ENCODE data around the gene KIAA1217. TPM values are rescaled to one million over a fixed set of nuclear protein-coding genes. Genes with fewer than 3 reads are reported as not detected.

The KIAA1217 gene
- total and polyA plus RNA-seq, 2 of the 8 experiments (the other 6 are each of a cell fraction or from before 2014, with no cell fraction given) = 4.5 to 15.6 TPM

- Histone ChIP-seq H3K14ac (ENCODE audit: insufficient read length) (no peak overlapping the region), H3K4ac (replicated peaks; ENCODE audit: insufficient read length, low read depth, low read length) (no peak overlapping the region), H3K27me3 (replicated peaks in 1 of 4; ENCODE audit: control insufficient read depth in 3 of 4, extremely low read depth in 1 of 4, insufficient read depth in 3 of 4, low read length in 3 of 4) (no peaks in the 10 kb centered on the region), H2BK20ac (ENCODE audit: low read length) (no peak overlapping the region), H2BK120ac (replicated peaks; ENCODE audit: low read depth, low read length) (no peak overlapping the region), H2AK5ac (ENCODE audit: low read depth, low read length) (no peak overlapping the region), H3K79me2 (ENCODE audit: control insufficient read depth in 1 of 2, insufficient read depth in 2 of 2, low read length in 2 of 2) (no peaks in the 10 kb centered on the region), H3K79me1 (ENCODE audit: low read depth, low read length) (no peaks in the 10 kb centered on the region), H2AFZ (ENCODE audit: low read length) (no peak overlapping the region), H3K27ac (ENCODE audit: low read depth, low read length) (no peak overlapping the region), H2BK5ac (ENCODE audit: low read depth, low read length) (no peak overlapping the region), H3K4me1 (replicated peaks in 1 of 4; ENCODE audit: control insufficient read depth in 3 of 4, insufficient read depth in 4 of 4, low read length in 3 of 4) (peaks cover 0 to 3% (median 0%) of the 10 kb centered on the region in 4 experiments; a peak in 1 of 7 replicates), H3K4me2 (ENCODE audit: insufficient read depth in 1 of 2, low read depth in 2 of 2, low read length in 2 of 2) (no peak overlapping the region), H4K5ac (ENCODE audit: insufficient read length, low read depth, low read length) (no peak overlapping the region), H3K9ac (replicated peaks in 1 of 4; ENCODE audit: extremely low read depth in 1 of 4, low read depth in 3 of 4, low read length in 3 of 4) (no peak overlapping the region), H3K18ac (ENCODE audit: extremely low read depth, low read length) (no peak overlapping the region), H3K56ac (replicated peaks; ENCODE audit: insufficient read length, low read depth, low read length) (no peak overlapping the region), H3K23me2 (ENCODE audit: low read depth, low read length) (no peaks in the 10 kb centered on the region), H2BK15ac (ENCODE audit: low read length) (no peak overlapping the region), H4K8ac (ENCODE audit: extremely low read depth, insufficient read depth, low read length) (no peak overlapping the region), H3K9me3 (ENCODE audit: insufficient read depth in 2 of 2, low read depth in 1 of 2, low read length in 1 of 2) (peaks cover 3 to 5% of the 10 kb centered on the region in 2 experiments; a peak in 2 of 4 replicates), H2BK12ac (ENCODE audit: low read depth, low read length) (no peak overlapping the region), H3K36me3 (ENCODE audit: control insufficient read depth in 2 of 4, insufficient read depth in 4 of 4, low read length in 3 of 4) (no peaks in the 10 kb centered on the region; a peak in 1 of 8 replicates), H4K91ac (replicated peaks; ENCODE audit: insufficient read length, low read length) (no peak overlapping the region), H4K20me1 (replicated peaks in 1 of 2; ENCODE audit: control insufficient read depth in 1 of 2, insufficient read depth in 2 of 2, low read length in 2 of 2) (no peaks in the 10 kb centered on the region), H3K4me3 (ENCODE audit: extremely low read depth in 1 of 4, insufficient read depth in 2 of 4, low read depth in 3 of 4, low read length in 4 of 4) (no peak overlapping the region), H3K23ac (ENCODE audit: insufficient read length) (no peak overlapping the region)
- TF ChIP-seq EGR1 (IDR thresholded peaks at IDR 0.05; ENCODE audit: borderline replicate concordance, low read depth, low read length) = no peak
- POLR2A ChIA-PET (ENCODE audit: partially characterized antibody) = no interaction called here
- CTCF ChIA-PET (ENCODE audit: partially characterized antibody) = interaction anchor here (0.7 to 3.9 kb wide), 6 partner anchors 10 to 103 kb away, joined by 3 to 13 read pairs (median 4); no protein-coding TSS in a partner anchor
- 80% methylated on average over 5 of the region's 5 CpGs; no CpG with 5 or more reads in 1 of the 2 experiments for WGBS, 2 experiments (ENCODE audit: extremely low coverage in 1 of 2, insufficient coverage in 1 of 2, insufficient read length in 1 of 2, insufficient replicate concordance in 2 of 2, low coverage in 1 of 2, low lambda C conversion rate in 2 of 2, missing lambda C conversion rate in 1 of 2)
- FAIRE-seq (no peak), DNase-seq (ENCODE audit: low read depth in 1 of 2, low spot score in 2 of 2) (no peak)
Observed at GRCh38 chr10:24415455-24416125, 206.7 kb downstream of the KIAA1217 start.

All from H1 (cell line).